HG03558 (cell line): ENCODE data around the gene TRIM15.

Source experiments
- ATAC-seq: cut with Tn5 transposase; IDR thresholded peaks from one replicate; pipeline ENCODE4 v1.9.1; 2021; ENCODE audit warnings: moderate number of reproducible peaks; ENCODE audit not compliant: unreplicated experiment; ENCODE audit errors: extremely low read depth

TRIM15 gene

GRCh38 chr6:30144811-30145210 is 18.5 kb upstream of the TRIM15 start:
- no peak for ATAC-seq

DNA sequence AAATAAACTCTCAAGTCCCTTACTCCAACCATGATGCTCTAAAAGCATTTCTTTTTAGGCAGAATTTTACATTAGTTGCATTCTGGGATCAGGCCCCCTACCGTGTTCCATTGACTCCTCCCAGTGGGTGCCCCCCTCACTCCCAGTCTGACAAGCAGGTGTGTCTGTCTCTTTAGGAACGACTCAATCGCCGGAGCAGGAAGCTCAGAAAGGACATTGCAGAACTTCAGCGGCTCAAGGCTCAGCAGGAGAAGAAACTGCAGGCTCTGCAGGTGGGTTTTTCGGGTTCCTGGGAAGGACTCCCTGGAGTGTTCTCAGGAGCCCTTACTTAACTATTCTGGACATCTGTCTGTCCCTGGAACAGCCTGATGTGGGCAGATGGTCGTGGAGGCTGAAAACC is 17.5 kb upstream of the TRIM15 start:
- ATAC-seq = no peak

DNA sequence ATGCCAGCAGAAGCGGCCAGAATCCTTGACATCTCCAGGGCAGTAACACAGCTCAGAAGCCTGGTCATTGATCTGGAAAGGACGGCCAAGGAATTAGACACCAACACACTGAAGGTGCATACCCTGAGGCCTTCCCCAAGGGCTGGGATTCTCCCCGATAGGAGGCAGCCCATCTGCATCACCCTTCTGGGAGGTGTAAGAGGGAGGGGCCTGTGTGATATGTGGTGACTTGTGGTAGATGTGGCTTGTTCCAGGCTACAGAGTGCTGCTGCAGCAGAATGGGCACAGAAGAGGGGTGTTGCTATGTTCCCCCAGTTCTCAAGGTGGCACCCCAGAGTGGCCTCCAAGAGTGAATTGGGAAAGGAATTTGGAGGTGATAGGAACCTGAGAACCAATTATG is 16.2 kb upstream of the TRIM15 start:
- no peak for ATAC-seq

DNA sequence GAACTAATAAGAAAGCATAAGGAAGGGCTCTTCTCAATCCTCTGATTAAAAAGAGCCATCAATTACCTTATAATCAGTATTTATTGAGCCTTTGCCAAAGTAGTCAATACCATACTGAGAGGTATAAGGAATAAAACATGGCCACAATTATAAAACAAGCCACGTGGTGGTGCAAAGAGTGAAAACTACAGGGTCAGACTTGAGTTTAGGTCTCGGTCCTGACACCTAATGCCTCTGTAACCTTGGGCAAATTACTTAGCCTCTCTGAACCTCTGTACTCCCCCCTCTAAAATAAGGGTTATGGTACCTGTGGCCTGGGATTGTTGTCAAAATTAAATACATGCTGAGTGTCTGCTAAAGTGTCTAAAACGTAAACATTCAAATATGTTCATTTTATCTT is 14.1 kb upstream of the TRIM15 start:
- no peak for ATAC-seq

DNA sequence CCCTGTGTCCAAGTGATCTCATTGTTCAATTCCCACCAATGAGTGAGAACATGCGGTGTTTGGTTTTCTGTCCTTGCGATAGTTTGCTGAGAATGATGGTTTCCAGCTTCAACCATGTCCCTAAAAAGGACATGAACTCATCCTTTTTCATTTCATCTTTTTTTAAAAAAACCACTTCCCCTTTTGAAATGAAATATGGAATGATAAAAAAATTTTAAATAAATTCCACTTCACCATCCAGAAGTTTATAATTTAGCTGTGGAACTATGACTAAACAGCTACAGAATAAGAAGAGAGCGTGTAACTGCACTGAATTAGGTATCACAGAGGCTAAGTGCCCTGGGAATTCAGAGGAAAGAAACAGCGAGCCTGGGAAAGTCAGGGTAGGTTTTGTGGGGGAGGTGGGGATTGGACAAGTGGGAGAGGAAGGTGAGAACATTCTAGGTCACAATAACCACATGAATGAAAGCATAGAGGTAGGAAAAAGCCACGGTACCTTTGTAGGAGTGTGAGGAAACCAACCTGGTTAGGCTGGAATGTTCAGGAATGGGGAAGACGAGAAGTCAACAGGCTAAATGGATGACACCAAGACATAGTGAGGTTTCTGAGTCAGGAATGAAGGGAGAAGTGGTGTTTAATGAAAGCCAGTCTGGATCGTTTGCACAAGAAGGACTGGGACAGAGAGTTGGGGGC is 13.3 kb upstream of the TRIM15 start:
- no peak for ATAC-seq

DNA sequence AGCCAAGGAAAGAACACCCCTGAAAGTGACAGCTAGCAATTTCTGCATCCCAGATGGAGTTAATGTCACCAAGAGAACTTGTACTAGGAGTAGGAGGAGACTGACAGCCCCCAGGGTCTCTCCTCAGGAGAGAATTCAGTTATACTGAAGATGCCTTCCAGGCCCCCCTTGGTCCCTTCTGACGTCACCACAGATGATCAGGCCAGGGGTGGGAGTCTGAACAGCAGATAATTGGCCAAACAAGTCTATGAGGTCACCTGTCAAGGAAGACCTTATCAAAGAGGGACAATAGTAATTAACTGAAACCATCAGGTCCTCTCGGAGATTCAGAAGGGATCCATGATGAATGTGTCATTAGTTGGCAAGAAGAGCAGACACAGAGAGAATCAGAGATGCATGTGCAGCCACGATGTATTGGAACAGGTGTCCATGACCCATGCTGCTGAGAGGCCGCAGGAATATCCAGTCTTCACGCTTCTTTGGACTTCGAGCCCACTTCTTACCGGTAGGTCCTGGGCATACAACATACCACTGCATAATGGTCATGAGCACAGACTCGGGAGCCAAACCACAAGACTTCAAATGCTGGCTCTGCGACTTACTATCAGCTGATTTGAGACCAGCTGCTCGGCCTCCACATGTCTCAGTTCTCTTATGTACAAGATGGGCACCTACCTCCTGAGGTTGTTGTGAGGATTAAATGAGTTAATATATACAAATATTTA is 12.5 kb upstream of the TRIM15 start:
- no peak for ATAC-seq

GRCh38 chr6:30151580-30151979 is 11.8 kb upstream of the TRIM15 start:
- no peak for ATAC-seq

DNA sequence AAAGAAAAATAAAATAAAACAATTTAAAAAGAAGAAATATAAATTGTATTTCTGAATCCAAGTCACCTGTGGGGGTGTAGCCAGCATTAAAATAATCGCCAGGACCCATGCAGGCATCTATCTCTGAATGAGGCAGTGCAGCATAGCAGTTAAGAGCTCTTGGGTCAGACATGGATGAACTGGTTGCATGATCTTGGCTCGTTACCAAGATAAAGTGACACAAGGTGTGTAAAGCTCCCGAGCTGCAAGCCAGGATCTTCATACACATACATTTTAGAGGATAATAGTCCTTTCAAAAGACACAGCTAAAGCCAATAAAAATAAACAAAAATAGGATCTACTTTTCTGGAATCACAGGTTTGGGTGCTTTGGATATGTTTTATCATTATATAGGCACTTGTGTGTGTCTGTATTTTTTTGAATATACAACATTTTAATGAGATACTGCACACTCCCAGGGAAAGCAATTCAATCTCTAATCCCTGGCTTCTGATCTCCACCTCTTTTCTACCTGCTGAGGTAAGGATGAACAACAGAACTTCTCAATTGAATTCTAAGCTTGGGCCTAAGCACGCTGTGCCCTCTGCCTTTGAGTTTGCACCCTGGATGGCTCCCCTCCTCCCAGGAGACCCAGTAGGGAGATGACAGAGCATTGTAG is 11.2 kb upstream of the TRIM15 start:
- ATAC-seq = no peak

GRCh38 chr6:30152910-30153610 is 10.3 kb upstream of the TRIM15 start:
- no peak for ATAC-seq

- ATAC-seq = no peak
These were observed 9.3 kb upstream of the TRIM15 start for GRCh38 chr6:30154061-30154460.

- ATAC-seq = no peak
These were observed 8.4 kb upstream of the TRIM15 start for GRCh38 chr6:30154709-30155519.

DNA sequence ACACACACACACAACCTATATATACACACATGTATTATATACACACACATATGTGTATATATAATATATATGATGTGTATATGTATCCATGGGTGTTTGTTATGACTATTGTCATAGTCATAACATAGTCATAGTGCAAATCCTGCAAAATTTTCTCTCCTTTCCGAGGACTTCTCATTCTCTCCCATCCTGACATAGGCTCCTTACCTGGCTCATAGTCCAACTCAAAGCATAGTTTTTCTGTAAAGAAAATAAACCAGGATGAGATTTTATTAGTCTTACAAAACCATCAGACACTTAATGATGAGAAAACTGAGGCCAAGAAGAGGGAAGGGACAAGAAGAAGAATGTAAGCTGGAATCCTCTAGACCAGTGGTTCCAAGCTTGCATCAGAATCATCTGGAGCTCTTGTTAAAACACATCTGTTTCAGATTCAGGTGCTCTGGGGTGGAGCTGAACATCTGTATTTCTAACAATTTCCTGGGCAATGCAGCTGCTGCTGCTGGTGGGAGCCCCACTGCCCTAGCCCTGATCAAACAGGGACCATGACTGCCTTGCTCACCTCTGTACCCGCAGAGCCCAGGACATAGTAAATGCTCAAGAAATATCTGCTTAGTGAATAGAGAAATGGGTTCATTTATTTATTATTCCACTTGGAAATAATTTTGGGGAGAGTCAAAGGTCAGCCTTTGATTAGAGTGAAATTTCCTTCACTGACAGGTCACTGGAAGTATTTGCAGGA is 7.7 kb upstream of the TRIM15 start:
- no peak for ATAC-seq

GRCh38 chr6:30156262-30156599 is 7.1 kb upstream of the TRIM15 start:
- no peak for ATAC-seq

DNA sequence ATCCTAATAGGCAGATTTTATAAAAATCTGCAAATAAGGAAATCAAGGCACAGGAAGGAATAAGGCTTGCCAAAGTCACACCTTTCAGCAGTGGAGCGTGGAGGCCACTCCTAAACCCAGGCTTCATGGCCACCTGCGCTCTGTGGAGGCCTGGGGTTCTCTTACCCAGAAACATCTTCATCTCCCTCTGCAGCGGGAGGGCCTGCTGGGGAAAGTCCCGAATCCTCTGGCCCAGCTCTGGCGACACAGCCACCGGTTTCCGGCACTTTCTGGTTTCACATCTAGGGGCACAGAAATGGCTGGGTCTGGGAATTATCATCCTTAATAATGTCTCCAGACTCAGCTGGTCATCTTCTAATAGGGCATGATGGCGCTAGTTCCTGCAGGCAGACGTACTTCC is 6.6 kb upstream of the TRIM15 start:
- ATAC-seq = no peak

GRCh38 chr6:30157581-30157980 is 5.8 kb upstream of the TRIM15 start:
- ATAC-seq = no peak

DNA sequence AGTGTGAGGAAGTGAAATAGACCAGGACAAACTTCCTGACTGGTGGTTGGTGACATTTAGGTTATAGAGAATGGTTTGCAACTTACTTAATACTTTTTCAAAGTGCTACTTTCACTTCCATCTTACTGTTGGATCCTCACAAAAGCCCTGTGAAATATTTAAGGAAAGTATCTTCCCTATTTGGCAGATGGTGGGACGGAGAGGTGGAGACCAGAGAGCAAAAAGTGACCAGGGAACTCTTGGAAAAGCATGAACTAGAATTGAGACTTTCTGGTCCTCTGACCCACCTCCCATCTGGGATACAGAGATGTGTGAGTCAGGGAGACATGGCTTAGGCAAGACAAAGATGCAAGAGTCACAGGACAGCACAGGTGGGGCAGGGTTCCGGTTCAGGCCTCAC is 5.3 kb upstream of the TRIM15 start:
- no peak for ATAC-seq

DNA sequence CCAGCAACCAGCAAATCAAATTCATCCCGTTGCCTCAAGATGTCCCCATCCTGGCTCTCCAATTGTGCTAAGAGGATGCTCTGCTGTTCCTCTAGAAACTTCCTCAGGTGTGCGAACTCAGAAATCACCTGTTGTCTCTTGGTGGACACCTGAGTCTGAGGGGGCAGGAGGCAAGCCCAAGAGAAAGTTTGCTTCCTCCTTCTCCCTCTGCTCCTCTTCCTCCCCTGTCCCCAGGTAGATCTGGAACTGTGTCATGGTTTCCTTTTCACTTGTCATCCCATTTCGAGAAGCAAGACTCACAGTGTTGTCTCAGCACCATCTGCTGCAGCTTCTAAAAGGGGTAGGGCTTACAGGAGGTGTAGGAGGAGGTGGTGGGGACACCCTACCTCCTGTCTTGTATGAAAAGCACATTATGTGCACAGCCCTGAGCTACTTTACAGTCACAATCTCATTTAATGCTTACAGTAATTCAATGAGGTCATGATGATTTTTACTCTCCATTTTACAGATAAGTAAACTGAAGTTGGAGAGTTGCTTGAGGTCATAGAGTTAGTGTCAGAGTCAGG is 4.8 kb upstream of the TRIM15 start:
- no peak for ATAC-seq

GRCh38 chr6:30160008-30160784 is 3.1 kb upstream of the TRIM15 start:
- ATAC-seq = no peak
